NCI-H2171 (cell line): ENCODE results near the gene LTBP1.
"Not testable (repeated sequence)": the region's sequence is repeated elsewhere in the genome, so short reads cannot be mapped to it uniquely, and the experiment has no call there.

Source experiments
- DNase-seq: peaks from one replicate; lab custom pipeline; 2025; lab: John Stamatoyannopoulos, UW

The LTBP1 gene

GRCh38 chr2:32965523-32966171 lies 18.9 kb downstream of the LTBP1 start:
- DNase-seq: no peak

- DNase-seq: no peak
Measured at GRCh38 chr2:32969444-32970162, 22.9 kb downstream of the LTBP1 start.

DNA sequence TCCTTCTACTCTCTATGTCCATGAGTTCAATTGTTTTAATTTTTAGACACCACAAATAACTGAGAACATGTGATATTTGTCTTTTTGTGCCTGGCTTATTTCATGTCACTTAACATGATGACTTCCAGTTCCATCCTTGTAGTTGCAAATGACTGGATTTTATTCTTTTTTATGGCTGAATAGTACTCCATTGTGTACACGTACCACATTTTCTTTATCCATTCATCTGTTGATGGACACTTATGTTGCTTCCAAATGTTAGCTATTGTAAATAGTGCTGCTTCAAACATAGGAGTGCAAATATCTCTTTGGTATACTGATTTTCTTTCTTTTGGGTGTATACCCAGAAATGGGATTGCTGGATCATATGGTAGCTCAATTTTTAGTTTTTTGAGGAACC lies 27.0 kb downstream of the LTBP1 start:
- not testable (repeated sequence) for DNase-seq

DNA sequence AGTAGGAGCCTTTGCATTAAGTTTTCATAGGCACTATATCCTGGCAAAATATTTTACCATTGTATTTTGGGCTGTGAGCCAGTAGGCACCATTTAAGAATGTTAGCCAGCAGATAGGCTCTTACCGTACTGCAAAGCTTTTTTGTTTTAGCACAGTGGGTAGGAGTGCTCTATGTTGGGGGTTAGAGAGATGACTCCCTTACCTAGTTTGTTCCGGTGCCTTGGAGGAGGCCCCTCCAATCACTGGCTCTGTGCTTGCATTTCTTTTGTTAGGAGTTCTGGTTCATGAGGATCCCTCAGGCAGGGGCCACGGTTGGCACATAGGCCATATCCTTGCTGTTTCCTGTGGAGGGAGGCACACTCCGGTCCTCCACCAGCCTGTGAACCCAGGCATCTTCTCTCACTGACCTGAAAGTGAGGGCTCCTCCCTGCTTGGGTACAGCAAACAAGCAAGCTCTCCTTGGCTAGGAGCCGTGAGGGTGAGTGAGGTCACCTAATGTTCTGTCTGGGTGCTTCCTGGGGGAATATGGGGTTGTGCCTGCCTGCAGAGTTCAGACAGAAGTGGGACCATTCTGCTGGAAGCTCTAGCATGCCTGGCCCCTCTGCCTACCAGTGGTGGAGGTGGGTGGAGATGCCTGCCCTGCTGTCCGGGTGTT lies 29.8 kb downstream of the LTBP1 start:
- no peak for DNase-seq

DNA sequence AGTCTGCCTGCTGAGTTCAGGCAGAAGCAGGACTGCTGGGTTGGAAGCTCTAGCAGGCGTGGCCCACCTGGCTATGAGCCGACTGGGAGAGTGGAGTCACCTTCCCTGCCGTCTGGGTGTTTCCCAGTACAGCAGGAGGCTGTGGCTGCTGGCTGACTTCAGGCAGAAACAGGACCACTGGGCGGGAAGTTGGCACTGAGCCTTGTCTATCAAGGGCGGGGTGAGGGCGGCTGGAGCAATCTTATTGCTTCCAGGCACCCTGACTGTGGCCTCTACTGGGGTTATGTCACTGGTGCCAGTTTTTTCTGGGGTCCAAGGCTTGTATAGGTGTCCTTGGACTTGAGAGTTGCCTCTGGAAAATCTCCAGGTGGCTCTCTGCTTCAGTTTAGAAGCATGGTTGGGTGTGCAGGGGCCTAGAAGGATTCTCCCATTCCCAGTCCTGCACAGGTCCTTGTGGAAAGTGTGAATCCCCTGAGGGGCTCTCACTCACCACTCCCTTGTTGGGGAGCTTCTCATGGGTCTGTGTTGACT lies 30.5 kb downstream of the LTBP1 start:
- DNase-seq: peak; percentile 79

- DNase-seq: no peak
Measured at GRCh38 chr2:32981612-32982011, 34.9 kb downstream of the LTBP1 start.

DNA sequence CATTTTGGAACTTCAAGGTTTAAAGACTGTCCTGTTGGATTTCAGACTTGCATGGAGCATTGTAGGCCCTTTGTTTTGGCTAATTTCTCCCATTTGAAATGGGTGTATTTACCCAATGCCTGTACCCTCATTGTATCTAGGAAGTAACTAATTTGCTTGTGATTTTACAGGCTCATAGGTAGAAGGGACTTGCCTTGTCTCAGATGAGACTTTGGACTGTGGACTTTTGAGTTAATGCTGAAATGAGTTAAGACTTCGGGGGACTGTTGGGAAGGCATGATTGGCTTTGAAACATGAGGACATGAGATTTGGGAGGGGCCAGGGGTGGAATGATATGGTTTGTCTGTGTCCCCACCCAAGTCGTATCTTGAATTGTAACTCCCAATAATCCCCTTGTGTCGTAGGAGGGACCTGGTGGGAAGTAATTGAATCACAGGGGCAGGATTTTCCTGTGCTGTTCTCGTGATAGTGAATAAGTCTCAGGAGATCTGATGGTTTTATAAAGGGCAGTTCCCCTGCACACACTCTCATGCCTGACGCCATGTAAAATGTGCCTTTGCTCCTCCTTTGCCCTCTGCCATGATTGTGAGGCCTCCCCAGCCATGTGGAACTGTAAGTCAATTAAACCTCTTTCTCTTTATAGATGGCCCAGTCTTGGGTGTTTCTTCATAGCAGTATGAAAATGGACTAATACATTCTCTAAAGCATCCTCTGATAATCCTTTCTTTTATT lies 36.6 kb downstream of the LTBP1 start:
- DNase-seq: not testable (repeated sequence)

DNA sequence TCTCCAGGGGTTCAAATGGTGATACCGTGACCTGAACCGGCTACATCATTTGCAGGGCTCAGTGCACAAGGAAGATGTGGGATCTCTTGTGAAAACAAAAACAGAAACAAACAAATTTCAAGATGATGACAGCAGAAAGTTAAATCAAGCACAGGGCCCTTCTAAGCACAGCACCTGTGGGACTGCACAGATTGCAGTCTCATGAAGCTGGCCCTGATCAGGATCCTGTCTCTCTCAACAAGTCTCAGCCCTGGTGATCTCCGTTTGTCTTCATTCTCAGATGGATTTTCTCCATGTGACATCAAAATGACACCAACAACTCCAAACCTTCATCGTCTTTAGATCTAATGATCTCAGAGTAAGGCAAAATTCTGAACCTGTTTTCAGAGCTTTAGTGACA lies 39.7 kb downstream of the LTBP1 start:
- DNase-seq: no peak

DNA sequence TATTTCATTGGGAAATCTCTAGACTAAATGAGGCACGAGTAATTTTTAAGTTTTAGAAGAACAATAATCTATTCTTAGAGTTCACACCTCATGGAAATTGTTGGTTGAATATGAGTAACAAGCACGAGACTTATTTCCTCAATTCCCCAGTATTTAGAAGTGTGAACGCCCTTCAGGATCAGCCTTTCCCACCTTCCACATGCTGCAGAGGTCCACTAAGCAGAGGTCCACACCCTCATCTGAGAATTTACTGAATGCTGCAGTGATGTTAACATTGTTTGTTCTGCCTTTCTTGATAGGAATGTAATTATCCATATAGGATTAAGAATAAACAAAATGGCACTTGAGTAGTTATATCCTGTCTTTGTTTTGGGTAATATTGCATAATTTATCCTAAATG lies 41.8 kb downstream of the LTBP1 start:
- no peak for DNase-seq

DNA sequence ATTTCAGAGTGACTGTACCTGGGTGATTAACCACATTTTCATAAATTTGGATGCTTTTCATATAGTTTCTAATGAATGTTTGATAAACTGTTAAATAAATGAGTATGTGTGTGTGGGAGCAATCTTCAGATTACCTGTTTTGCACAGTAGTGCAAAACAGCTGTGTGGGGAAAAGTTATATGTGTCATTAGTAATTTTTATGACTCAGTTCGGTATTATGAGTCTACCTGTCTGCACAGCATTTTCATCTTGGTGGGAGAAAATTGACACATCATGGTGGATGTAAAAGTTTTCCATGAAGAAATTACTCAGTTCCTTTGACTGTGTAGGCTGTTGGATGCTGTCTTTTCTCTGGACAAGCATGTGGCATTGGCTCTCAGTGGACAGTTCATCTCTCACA lies 43.8 kb downstream of the LTBP1 start:
- no peak for DNase-seq

DNA sequence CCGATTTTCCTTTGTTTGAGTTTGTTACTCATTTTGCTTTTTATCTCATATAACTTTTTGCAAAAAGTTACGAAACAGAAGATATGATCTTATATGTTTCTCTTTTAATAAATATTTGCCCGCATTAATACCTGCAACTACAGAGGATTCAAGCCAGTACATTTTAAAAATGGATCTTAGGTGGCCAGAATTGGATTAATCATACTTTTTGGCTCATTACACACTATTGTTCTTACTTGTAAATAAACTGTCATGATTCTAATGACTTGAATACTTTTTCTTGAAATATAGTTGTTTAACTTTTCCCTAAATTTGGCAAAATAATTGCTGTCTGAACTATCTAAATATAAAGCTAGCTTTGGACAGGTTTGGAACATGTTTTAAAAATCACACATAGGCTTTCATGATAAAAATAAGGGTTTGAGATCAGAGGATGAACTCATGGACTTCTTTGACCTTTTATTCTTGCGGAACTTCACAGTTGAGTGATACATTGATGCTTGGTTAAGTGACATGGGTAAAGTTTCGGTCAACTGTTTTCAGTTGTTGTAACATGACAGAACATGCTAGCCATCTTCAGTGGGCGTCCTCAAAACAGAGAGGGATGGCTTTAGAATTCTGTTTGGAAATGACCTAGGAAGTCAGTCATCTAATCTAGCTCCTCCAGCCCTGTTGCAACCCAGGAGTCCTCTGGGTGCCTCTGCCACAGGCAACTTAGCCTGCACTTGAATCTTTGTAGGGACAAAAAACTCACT lies 44.5 kb downstream of the LTBP1 start:
- DNase-seq: no peak

GRCh38 chr2:32993005-32993539 lies 46.3 kb downstream of the LTBP1 start:
- DNase-seq: no peak

GRCh38 chr2:32997705-32998104 lies 51.0 kb downstream of the LTBP1 start:
- no peak for DNase-seq

GRCh38 chr2:33000986-33001385 lies 54.2 kb downstream of the LTBP1 start:
- DNase-seq: no peak

- DNase-seq: no peak
Measured at GRCh38 chr2:33001823-33002222, 55.1 kb downstream of the LTBP1 start.

DNA sequence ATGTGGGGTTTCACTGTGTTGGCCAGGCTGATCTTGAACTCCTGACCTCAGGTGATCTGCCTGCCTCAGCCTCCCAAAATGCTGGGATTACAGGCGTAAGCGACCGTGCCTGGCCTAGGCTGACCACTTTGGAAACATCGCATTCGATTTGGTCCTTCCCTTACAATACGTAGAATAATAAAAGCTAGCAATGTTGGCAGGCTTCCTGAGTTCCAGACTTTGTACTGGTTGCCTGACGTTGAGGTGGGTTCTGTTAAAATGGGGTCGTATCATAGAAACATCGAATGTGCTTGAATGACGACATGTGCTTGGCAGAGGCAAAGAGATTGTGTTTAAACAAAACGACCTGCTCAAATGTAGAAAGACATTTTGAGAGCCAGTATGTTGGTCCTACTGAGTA lies 56.1 kb downstream of the LTBP1 start:
- no peak for DNase-seq

DNA sequence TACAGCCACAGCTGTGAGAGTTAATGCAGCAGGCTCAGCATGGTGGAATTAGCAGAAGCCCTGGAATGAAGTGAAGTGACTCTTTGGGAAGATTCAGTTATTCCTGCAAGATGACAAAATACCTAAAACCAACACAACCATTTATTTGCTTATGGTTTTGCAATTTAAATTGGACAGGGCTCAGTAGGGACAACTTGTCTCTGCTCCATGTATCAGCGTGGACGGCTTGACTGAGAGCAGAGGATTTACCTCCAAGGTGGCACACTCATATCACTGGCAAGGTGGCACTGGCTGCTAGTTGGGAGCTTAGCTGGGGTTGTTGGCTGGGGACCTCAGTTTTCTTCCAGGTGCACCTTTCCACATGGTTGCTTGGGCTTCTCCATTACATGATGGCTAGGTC lies 58.3 kb downstream of the LTBP1 start:
- DNase-seq: no peak

- no peak for DNase-seq
Measured at GRCh38 chr2:33008716-33009115, 62.0 kb downstream of the LTBP1 start.

- no peak for DNase-seq
Measured at GRCh38 chr2:33009249-33009648, 62.5 kb downstream of the LTBP1 start.

- no peak for DNase-seq
Measured at GRCh38 chr2:33011373-33011772, 64.6 kb downstream of the LTBP1 start.

GRCh38 chr2:33011941-33012340 lies 65.2 kb downstream of the LTBP1 start:
- no peak for DNase-seq
